ENCODE results near the gene CTDSP2.
"Not testable (repeated sequence)": the region's sequence is repeated elsewhere in the genome, so short reads cannot be mapped to it uniquely, and the experiment has no call there.

- not testable (repeated sequence) for TF ChIP-seq REST (IDR thresholded peaks at IDR 0.05; ENCODE audit: insufficient replicate concordance, low read depth); CTCF (IDR thresholded peaks at IDR 0.05; ENCODE audit: insufficient read depth, low read length); POLR2AphosphoS5 (IDR thresholded peaks at IDR 0.05; ENCODE audit: low read depth); SPI1 (IDR thresholded peaks at IDR 0.05; ENCODE audit: borderline replicate concordance, low read depth); GABPA (IDR thresholded peaks at IDR 0.05; ENCODE audit: low read depth)
Measured at GRCh38 chr12:57820119-57820518, 26.4 kb downstream of the CTDSP2 start.
